Lower leg skin (tissue), 4 donors: ENCODE results near the gene SSX5. TPM values are rescaled to one million over a fixed set of nuclear protein-coding genes. Genes with fewer than 3 reads are reported as not detected.
"Not testable (repeated sequence)": the region's sequence is repeated elsewhere in the genome, so short reads cannot be mapped to it uniquely, and the experiment has no call there.

Experiments
- DNase-seq, 2 donors: peaks; one replicate each; pipeline ENCODE4 v3.0.0-alpha.2; 2019; ENCODE audit warnings: low spot score in 2 of 2
- H3K4me3 ChIP-seq: fragments of 200-600 bp; sonication (generic); 2 replicates; pipeline ENCODE4 v1.5.1; 2017; ENCODE audit warnings: mild to moderate bottlenecking, low read depth; ENCODE audit not compliant: poor library complexity, severe bottlenecking
- POLR2A ChIP-seq, 2 donors: fragments of 450-650 bp; IDR thresholded peaks; one replicate each; pipeline ENCODE4 v1.6.1; 2016 to 2017; ENCODE audit warnings: antibody characterized with exemption in 2 of 2, mild to moderate bottlenecking in 1 of 2, moderate library complexity in 1 of 2
- WGBS, 2 donors: methylation state at CpG; one replicate each; pipeline ENCODE4 v1.1.5; 2018; 5-methylcytosine and 5-hydroxymethylcytosine counted together
- intact Hi-C: fragments of 100-400 bp; cut with DNase I; formaldehyde crosslinking; loops from one replicate; pipeline ENCODE4 v1.15.0; 2023; ENCODE audit warnings: low total_unique reads
- total RNA-seq, 4 donors: library from RNA; depleted of rRNA; stranded (reverse); fragments of >200 nt; gene quantifications; one replicate each; pipeline ENCODE4 v1.1.0, GENCODE V29; 2016
- TF ChIP-seq, protein P1 (sequence below), 3 donors: fragments of 450-650 bp; IDR thresholded peaks; one replicate each; pipeline ENCODE4 v1.5.1; 2016; ENCODE audit warnings: antibody characterized with exemption in 3 of 3, mild to moderate bottlenecking in 3 of 3, moderate library complexity in 2 of 3

Gene SSX5
- total RNA-seq, 4 donors from 2014 or later = not detected

DNA sequence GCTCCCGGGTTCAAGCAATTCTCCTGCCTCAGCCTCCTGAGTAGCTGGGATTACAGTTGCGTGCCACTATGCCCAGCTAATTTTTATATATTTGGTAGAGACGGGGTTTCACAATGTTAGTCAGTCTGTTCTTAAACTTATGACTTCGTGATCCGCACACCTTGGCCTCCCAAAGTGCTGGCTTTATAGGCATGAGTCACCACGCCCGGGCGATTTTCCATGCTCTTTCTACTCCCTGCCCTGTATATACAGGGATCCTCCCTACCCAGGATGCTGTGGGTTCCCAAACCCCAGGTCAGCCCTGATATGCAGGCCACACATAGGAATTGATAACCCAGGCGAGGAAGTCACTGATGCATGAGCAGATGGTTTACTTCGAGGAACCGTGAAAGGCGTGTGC is 31.4 kb downstream of the SSX5 start:
- TF ChIP-seq POLR2A (IDR thresholded peaks at IDR 0.05) = no peak
- TF ChIP-seq, protein P1, sequence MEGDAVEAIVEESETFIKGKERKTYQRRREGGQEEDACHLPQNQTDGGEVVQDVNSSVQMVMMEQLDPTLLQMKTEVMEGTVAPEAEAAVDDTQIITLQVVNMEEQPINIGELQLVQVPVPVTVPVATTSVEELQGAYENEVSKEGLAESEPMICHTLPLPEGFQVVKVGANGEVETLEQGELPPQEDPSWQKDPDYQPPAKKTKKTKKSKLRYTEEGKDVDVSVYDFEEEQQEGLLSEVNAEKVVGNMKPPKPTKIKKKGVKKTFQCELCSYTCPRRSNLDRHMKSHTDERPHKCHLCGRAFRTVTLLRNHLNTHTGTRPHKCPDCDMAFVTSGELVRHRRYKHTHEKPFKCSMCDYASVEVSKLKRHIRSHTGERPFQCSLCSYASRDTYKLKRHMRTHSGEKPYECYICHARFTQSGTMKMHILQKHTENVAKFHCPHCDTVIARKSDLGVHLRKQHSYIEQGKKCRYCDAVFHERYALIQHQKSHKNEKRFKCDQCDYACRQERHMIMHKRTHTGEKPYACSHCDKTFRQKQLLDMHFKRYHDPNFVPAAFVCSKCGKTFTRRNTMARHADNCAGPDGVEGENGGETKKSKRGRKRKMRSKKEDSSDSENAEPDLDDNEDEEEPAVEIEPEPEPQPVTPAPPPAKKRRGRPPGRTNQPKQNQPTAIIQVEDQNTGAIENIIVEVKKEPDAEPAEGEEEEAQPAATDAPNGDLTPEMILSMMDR (IDR thresholded peaks at IDR 0.05) = no peak
- no peak overlapping the region for H3K4me3 ChIP-seq
- WGBS, 2 donors = 82 to 84% methylated on average over 12 of the region's 12 CpGs
- intact Hi-C loops = no loop called here
- DNase-seq = no peak

DNA sequence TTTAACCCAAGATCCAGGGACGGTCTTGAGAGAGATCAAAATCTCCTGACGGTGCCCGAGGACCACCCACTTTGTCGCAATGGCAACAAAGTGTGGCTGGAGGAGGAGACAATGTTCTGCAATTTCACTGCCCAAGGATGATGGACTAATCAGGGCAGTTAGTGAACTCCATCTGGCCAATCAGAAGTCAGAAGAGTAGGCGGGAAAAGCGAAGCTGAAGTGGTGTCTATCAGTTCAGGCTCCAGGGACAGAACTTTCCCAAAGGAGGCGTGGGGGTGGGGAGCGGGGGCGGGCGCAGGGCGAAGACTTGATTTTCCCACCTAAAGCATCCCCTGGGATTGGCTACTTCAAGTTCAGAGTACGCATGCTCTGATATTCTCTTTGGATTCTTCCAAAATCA is 40.6 kb downstream of the SSX5 start:
- H3K4me3 ChIP-seq = no peak overlapping the region
- TF ChIP-seq POLR2A (IDR thresholded peaks at IDR 0.05) = no peak
- TF ChIP-seq, protein P1 (IDR thresholded peaks at IDR 0.05) = no peak
- DNase-seq = no peak
- intact Hi-C loops = no loop called here
- 91 to 95% methylated on average over 11 to 12 of the region's 12 CpGs for WGBS, 2 donors

DNA sequence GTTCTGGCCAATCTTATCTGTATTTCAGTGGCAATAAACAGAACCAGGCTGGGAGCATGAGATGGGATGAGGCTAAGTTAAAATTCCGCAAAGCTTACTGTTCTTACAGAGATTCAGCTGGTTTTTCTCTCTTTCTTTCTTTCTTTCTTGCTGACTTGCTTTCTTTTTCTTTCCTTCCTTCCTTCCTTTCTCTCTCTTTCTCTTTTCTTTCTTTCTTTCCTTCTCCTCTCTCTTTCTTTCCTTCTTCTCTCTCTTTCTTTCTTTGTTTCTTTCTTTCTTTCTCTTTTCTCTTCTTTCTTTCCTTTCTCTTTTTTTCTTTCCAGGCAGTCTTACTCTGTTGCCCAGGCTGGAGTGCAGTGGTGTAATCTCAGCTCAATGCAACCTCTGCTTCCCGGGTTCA is 41.8 kb downstream of the SSX5 start:
- 86 to 90% methylated on average over 2 of the region's 2 CpGs for WGBS, 2 donors
- no peak overlapping the region for H3K4me3 ChIP-seq
- TF ChIP-seq, protein P1 (IDR thresholded peaks at IDR 0.05) = no peak
- TF ChIP-seq POLR2A (IDR thresholded peaks at IDR 0.05) = no peak
- DNase-seq = no peak
- intact Hi-C loops = no loop called here

DNA sequence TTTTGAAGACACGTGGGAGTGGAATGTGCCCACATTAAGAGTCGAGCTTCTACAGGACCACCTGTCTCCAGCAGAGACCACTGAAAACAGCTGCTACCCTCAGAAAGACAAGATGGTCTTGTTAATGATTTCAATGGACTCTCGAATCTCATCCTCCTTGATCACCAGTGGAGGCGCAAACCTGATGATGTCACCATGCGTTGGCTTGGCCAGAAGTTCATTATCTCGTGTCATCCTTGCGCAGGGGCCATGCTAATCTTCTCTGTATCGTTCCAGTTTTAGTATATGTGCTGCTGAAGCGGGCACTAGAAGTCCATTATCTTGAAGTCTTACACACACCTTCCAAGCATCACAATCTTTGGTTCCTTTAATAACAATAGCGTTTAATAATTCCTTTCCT is 42.8 kb downstream of the SSX5 start:
- TF ChIP-seq POLR2A (IDR thresholded peaks at IDR 0.05) = no peak
- TF ChIP-seq, protein P1 (IDR thresholded peaks at IDR 0.05) = no peak
- intact Hi-C loops = no loop called here
- H3K4me3 ChIP-seq = no peak overlapping the region
- 80 to 82% methylated on average over 10 of the region's 10 CpGs for WGBS, 2 donors
- DNase-seq = no peak

DNA sequence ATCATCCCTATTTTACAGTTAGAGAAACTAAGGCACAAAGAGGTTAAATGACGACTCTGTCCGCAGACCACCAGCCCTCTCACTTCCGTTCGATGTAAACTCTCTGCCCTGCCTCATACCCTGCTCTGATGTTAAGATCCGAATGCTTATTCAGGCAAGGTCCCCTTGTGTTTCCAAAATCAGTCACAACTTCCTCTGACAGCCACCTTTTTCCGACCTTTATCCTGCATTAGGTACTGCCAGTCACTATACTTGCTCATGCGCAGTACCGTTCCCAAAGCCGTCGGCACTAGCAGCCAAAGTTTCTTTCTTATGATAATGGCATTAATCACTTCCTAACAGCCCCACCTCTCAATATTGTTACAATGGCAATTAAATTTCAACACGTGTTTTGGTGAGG is 53.9 kb downstream of the SSX5 start:
- intact Hi-C loops, H3K4me3 ChIP-seq, DNase-seq: not testable (repeated sequence)
- 55 to 62% methylated on average over 11 of the region's 11 CpGs for WGBS, 2 donors

DNA sequence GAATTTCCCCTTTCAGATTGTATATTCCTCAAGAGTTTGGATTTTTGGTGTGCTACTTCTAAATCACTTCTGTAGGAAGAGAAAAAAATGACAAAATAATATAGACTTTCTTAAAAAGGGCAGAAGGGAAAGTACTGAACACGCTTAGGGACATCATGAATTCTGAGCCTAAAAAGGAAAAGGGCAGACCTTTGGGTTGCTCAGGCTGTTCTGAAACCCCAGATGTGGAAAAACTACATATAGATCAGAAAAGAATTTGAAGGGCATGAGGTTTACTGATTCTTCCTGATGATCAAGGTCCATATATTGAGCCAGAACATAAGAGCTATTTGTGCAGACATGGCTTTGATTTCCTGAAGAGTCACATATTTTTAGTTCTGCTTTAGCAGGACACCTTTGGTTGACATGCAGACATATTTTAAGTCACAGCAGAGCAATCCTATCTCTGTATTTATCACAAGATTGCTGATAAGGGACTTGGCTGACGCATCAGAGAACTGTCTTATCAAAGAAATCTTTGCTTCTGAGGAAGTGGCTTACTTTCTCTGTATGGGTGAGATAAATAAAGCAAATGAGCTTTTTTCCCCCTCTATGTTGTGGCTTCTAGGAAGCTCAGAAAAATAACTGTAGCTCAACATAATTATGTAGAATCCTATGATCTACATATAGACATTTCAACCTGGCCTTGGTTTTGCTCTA is 54.6 kb downstream of the SSX5 start:
- DNase-seq, intact Hi-C loops, H3K4me3 ChIP-seq: not testable (repeated sequence)
- 75% methylated on average over 1 of the region's 2 CpGs; no CpG with 5 or more reads in 1 of the 2 donors for WGBS, 2 donors

DNA sequence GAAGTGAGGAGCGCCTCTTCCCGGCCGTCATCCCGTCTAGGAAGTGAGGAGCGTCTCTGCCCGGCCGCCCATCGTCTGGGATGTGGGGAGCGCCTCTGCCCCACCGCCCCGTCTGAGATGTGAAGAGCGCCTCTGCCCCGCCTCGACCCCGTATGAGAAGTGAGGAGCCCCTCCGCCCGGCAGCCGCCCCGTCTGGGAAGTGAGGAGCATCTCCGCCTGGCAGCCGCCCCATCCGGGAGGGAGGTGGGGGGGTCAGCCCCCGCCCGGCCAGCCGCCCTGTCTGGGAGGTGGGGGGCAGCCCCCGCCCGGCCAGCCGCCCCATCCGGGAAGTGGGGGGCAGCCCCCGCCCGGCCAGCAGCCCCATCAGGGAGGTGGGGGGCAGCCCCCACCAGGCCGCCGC is 57.5 kb downstream of the SSX5 start:
- 95% methylated on average over 13 of the region's 33 CpGs; no CpG with 5 or more reads in 1 of the 2 donors for WGBS, 2 donors
- intact Hi-C loops, DNase-seq, H3K4me3 ChIP-seq: not testable (repeated sequence)

Other genes with a start within 250 kb of the SSX5 start
- gene ZNF182, start 192.8 kb downstream of the SSX5 start, total RNA-seq = 1 to 10 TPM; 2.2 to 4.1 (median 4.1) TPM
- not detected for gene SPACA5, start 189.8 kb downstream of the SSX5 start, total RNA-seq
- 1 to 10 TPM; 1.6 to 3.5 (median 2.9) TPM for gene ZNF630, start 125.2 kb downstream of the SSX5 start, total RNA-seq
- gene SPACA5B, start 66.2 kb downstream of the SSX5 start, total RNA-seq = not detected
- gene SSX1, start 58.6 kb upstream of the SSX5 start, total RNA-seq = not detected
- not detected for gene SSX3, start 159.9 kb upstream of the SSX5 start, total RNA-seq
- gene SSX4, start 186.7 kb upstream of the SSX5 start, total RNA-seq = not detected
- not detected for gene SSX4B, start 215.2 kb upstream of the SSX5 start, total RNA-seq